ENCODE results near the gene TANGO6. TPM values are rescaled to one million over a fixed set of nuclear protein-coding genes. Genes with fewer than 3 reads are reported as not detected.

TANGO6 gene
- total and polyA plus RNA-seq, 2 of the 8 experiments (the other 6 are each of a cell fraction or from before 2014, with no cell fraction given): 5.0 to 19.5 TPM

- no peak overlapping the region for H2AK5ac ChIP-seq (ENCODE audit: low read depth, low read length)
- H3K4me1 ChIP-seq (replicated peaks in 1 of 4; ENCODE audit: control insufficient read depth in 3 of 4, insufficient read depth in 4 of 4, low read length in 3 of 4): no peaks in the 10 kb centered on the region
- H3K4me3 ChIP-seq (ENCODE audit: extremely low read depth in 1 of 4, insufficient read depth in 2 of 4, low read depth in 3 of 4, low read length in 4 of 4): no peak overlapping the region
- no peak overlapping the region for H3K56ac ChIP-seq (replicated peaks; ENCODE audit: insufficient read length, low read depth, low read length)
- no peak for DNase-seq (ENCODE audit: low read depth in 1 of 2, low spot score in 2 of 2)
- H3K23ac ChIP-seq (ENCODE audit: insufficient read length): no peak overlapping the region
- H3K23me2 ChIP-seq (ENCODE audit: low read depth, low read length): no peaks in the 10 kb centered on the region
- H2BK120ac ChIP-seq (replicated peaks; ENCODE audit: low read depth, low read length): no peak overlapping the region
- WGBS, 2 experiments (ENCODE audit: extremely low coverage in 1 of 2, insufficient coverage in 1 of 2, insufficient read length in 1 of 2, insufficient replicate concordance in 2 of 2, low coverage in 1 of 2, low lambda C conversion rate in 2 of 2, missing lambda C conversion rate in 1 of 2): 87% methylated on average over 2 of the region's 2 CpGs; no CpG with 5 or more reads in 1 of the 2 experiments
- ChIA-PET CTCF (ENCODE audit: partially characterized antibody) (no interaction called here), POLR2A (ENCODE audit: partially characterized antibody) (interaction anchor here (1.5 kb wide), 1 partner anchor 254 kb away, joined by 4 read pairs; the partner anchor contains the start of gene HAS3)
- H3K18ac ChIP-seq (ENCODE audit: extremely low read depth, low read length): no peak overlapping the region
- no peaks in the 10 kb centered on the region; a peak in 1 of 4 replicates for H3K79me2 ChIP-seq (ENCODE audit: control insufficient read depth in 1 of 2, insufficient read depth in 2 of 2, low read length in 2 of 2)
- no peak overlapping the region for H4K8ac ChIP-seq (ENCODE audit: extremely low read depth, insufficient read depth, low read length)
- H3K27ac ChIP-seq (ENCODE audit: low read depth, low read length): no peak overlapping the region
- H3K9ac ChIP-seq (replicated peaks in 1 of 4; ENCODE audit: extremely low read depth in 1 of 4, low read depth in 3 of 4, low read length in 3 of 4): no peak overlapping the region
- no peaks in the 10 kb centered on the region for H3K36me3 ChIP-seq (ENCODE audit: control insufficient read depth in 2 of 4, insufficient read depth in 4 of 4, low read length in 3 of 4)
- no peaks in the 10 kb centered on the region for H3K79me1 ChIP-seq (ENCODE audit: low read depth, low read length)
- no peak overlapping the region for H3K4ac ChIP-seq (replicated peaks; ENCODE audit: insufficient read length, low read depth, low read length)
- FAIRE-seq: no peak
- no peak overlapping the region for H2AFZ ChIP-seq (ENCODE audit: low read length)
- no peaks in the 10 kb centered on the region for H3K27me3 ChIP-seq (replicated peaks in 1 of 4; ENCODE audit: control insufficient read depth in 3 of 4, extremely low read depth in 1 of 4, insufficient read depth in 3 of 4, low read length in 3 of 4)
- no peaks in the 10 kb centered on the region for H3K9me3 ChIP-seq (ENCODE audit: insufficient read depth in 2 of 2, low read depth in 1 of 2, low read length in 1 of 2)
- no peaks in the 10 kb centered on the region for H4K20me1 ChIP-seq (replicated peaks in 1 of 2; ENCODE audit: control insufficient read depth in 1 of 2, insufficient read depth in 2 of 2, low read length in 2 of 2)
- no peak overlapping the region for H2BK5ac ChIP-seq (ENCODE audit: low read depth, low read length)
- H2BK20ac ChIP-seq (ENCODE audit: low read length): no peak overlapping the region
- H2BK12ac ChIP-seq (ENCODE audit: low read depth, low read length): no peak overlapping the region
- no peak overlapping the region for H4K91ac ChIP-seq (replicated peaks; ENCODE audit: insufficient read length, low read length)
- H3K14ac ChIP-seq (ENCODE audit: insufficient read length): no peak overlapping the region
- H2BK15ac ChIP-seq (ENCODE audit: low read length): no peak overlapping the region
- no peak overlapping the region for H3K4me2 ChIP-seq (ENCODE audit: insufficient read depth in 1 of 2, low read depth in 2 of 2, low read length in 2 of 2)
- H4K5ac ChIP-seq (ENCODE audit: insufficient read length, low read depth, low read length): no peak overlapping the region
- no peak for TF ChIP-seq ATF2 (IDR thresholded peaks at IDR 0.05; ENCODE audit: low read length)
- TF ChIP-seq RBBP5 (IDR thresholded peaks at IDR 0.05; ENCODE audit: borderline replicate concordance, low read depth, low read length): no peak
- TF ChIP-seq HDAC2 (IDR thresholded peaks at IDR 0.05; ENCODE audit: borderline replicate concordance in 1 of 2, low read depth in 2 of 2, low read length in 2 of 2): no peak
Measured at GRCh38 chr16:68851601-68852000, 8.3 kb downstream of the TANGO6 start.
